Measurements from ENCODE around the gene PHKG1. TPM values are rescaled to one million over a fixed set of nuclear protein-coding genes. Genes with fewer than 3 reads are reported as not detected.
"Not testable (repeated sequence)": the region's sequence is repeated elsewhere in the genome, so short reads cannot be mapped to it uniquely, and the experiment has no call there.

The PHKG1 gene
- polyA plus RNA-seq, 3 donors: 1.1 TPM; not detected in 2

- H3K27me3 Mint-ChIP-seq (ENCODE audit: low read depth in 3 of 3); H3K4me3 Mint-ChIP-seq; H3K27ac ChIP-seq (ENCODE audit: low read depth in 1 of 2, low read length in 2 of 2); H2AFZ ChIP-seq (ENCODE audit: insufficient read depth, low read depth, low read length, poor library complexity, severe bottlenecking); DNase-seq; H3K4me2 ChIP-seq (replicated peaks; ENCODE audit: extremely low read depth, low read length, poor library complexity, severe bottlenecking); H3K9ac ChIP-seq (ENCODE audit: insufficient read depth, low read length, poor library complexity, severe bottlenecking); H3K9me3 ChIP-seq (replicated peaks in 1 of 2; ENCODE audit: control insufficient read depth in 1 of 2, insufficient read depth in 1 of 2, low read length in 2 of 2); H3K27ac Mint-ChIP-seq; H3K4me1 ChIP-seq (ENCODE audit: control insufficient read depth in 1 of 2, insufficient read depth in 2 of 2, low read length in 2 of 2); H3K4me3 ChIP-seq (replicated peaks in 1 of 3; ENCODE audit: low read depth in 2 of 3, low read length in 3 of 3); H3K79me2 ChIP-seq (ENCODE audit: insufficient read depth, low read length); H3K9me3 Mint-ChIP-seq; H3K27me3 ChIP-seq (ENCODE audit: control insufficient read depth in 2 of 2, insufficient read depth in 2 of 2, low read length in 2 of 2); H4K20me1 ChIP-seq (ENCODE audit: insufficient read depth, low read length); intact Hi-C loops (cut with micrococcal nuclease): not testable (repeated sequence)
- peaks cover 8 to 21% of the 10 kb centered on the region in 2 donors for H3K36me3 ChIP-seq (replicated peaks in 1 of 2; ENCODE audit: control insufficient read depth in 1 of 2, insufficient read depth in 2 of 2, low read length in 2 of 2)
- Mint-ChIP-seq H3K4me1 (peaks cover 14% of the 10 kb centered on the region), H3K36me3 (peaks cover 14 to 42% of the 10 kb centered on the region in 2 donors)
- 91% methylated on average over 4 of the region's 8 CpGs for WGBS (ENCODE audit: insufficient coverage)
Observed at GRCh38 chr7:56031556-56031955, 61.2 kb downstream of the PHKG1 start.

- Histone ChIP-seq H3K4me1 (ENCODE audit: control insufficient read depth in 1 of 2, insufficient read depth in 2 of 2, low read length in 2 of 2) (peaks cover 0 to 5% of the 10 kb centered on the region in 2 donors), H3K36me3 (replicated peaks in 1 of 2; ENCODE audit: control insufficient read depth in 1 of 2, insufficient read depth in 2 of 2, low read length in 2 of 2) (peaks cover 8 to 21% of the 10 kb centered on the region in 2 donors), H4K20me1 (ENCODE audit: insufficient read depth, low read length) (no peaks in the 10 kb centered on the region), H3K27me3 (ENCODE audit: control insufficient read depth in 2 of 2, insufficient read depth in 2 of 2, low read length in 2 of 2) (no peaks in the 10 kb centered on the region), H3K9me3 (replicated peaks in 1 of 2; ENCODE audit: control insufficient read depth in 1 of 2, insufficient read depth in 1 of 2, low read length in 2 of 2) (no peaks in the 10 kb centered on the region), H2AFZ (ENCODE audit: insufficient read depth, low read depth, low read length, poor library complexity, severe bottlenecking) (no peak overlapping the region), H3K27ac (ENCODE audit: low read depth in 1 of 2, low read length in 2 of 2) (no peak overlapping the region), H3K9ac (ENCODE audit: insufficient read depth, low read length, poor library complexity, severe bottlenecking) (no peak overlapping the region), H3K79me2 (ENCODE audit: insufficient read depth, low read length) (no peaks in the 10 kb centered on the region), H3K4me2 (replicated peaks; ENCODE audit: extremely low read depth, low read length, poor library complexity, severe bottlenecking) (no peak overlapping the region), H3K4me3 (replicated peaks in 1 of 3; ENCODE audit: low read depth in 2 of 3, low read length in 3 of 3) (no peak overlapping the region)
- intact Hi-C loops (cut with micrococcal nuclease): no loop called here
- Mint-ChIP-seq H3K27me3 (ENCODE audit: low read depth in 3 of 3) (peaks cover 0 to 2% (median 1%) of the 10 kb centered on the region in 3 donors), H3K9me3 (no peaks in the 10 kb centered on the region), H3K4me3 (no peak overlapping the region), H3K4me1 (peaks cover 14% of the 10 kb centered on the region), H3K27ac (no peak overlapping the region), H3K36me3 (peaks cover 19 to 53% of the 10 kb centered on the region in 2 donors)
- no peak for DNase-seq
- WGBS (ENCODE audit: insufficient coverage): 96% methylated on average over 6 of the region's 8 CpGs
- TF ChIP-seq CTCF (IDR thresholded peaks at IDR 0.05): no peak
Observed at GRCh38 chr7:56030340-56030739, 62.4 kb downstream of the PHKG1 start.

Small RNAs within 50 kb of the gene (small RNA-seq; reads per million reads assigned to genes)
- gene SNORA15 (ENCODE audit: insufficient read length, low read depth): not detected
- not detected for gene SNORA22B (ENCODE audit: insufficient read length, low read depth)

Other genes starting within 250 kb of the PHKG1 start
- not detected for gene SEPTIN14, start 230.2 kb downstream of the PHKG1 start, polyA plus RNA-seq
- gene ZNF713, start 205.5 kb downstream of the PHKG1 start, polyA plus RNA-seq: 1 to 10 TPM; 1.3 to 2.7 (median 1.3) TPM
- 10 to 100 TPM in 2 of 3 donors, 1 to 10 TPM in 1; 6.1 to 14.6 (median 10.9) TPM for gene MRPS17, start 141.1 kb downstream of the PHKG1 start, polyA plus RNA-seq
- gene NIPSNAP2, start 128.4 kb downstream of the PHKG1 start, polyA plus RNA-seq: 10 to 100 TPM; 43.2 to 97.5 (median 88.0) TPM
- gene PSPH, start 41.5 kb downstream of the PHKG1 start, polyA plus RNA-seq: 1 to 10 TPM; 1.7 to 6.7 (median 5.3) TPM
- 10 to 100 TPM; 62.3 to 81.4 (median 63.3) TPM for gene CCT6A, start 41.2 kb downstream of the PHKG1 start, polyA plus RNA-seq
- 10 to 100 TPM; 69.5 to 88.2 (median 75.0) TPM for gene SUMF2, start 28.7 kb downstream of the PHKG1 start, polyA plus RNA-seq
- 100 to 1,000 TPM; 241 to 500 (median 412) TPM for gene CHCHD2, start 13.5 kb upstream of the PHKG1 start, polyA plus RNA-seq
- not detected for gene NUPR2, start 23.5 kb upstream of the PHKG1 start, polyA plus RNA-seq

Measured in CD14-positive monocyte (primary cell).